Stimulated activated CD4-positive, alpha-beta T cell treated with anti-CD3 and anti-CD28 coated beads, Interleukin-4, amount 100 ng/mL, for 1 hour (primary cell): ENCODE measurements around the gene NHEJ1.

Experiments used
- DNase-seq: peaks from one replicate; pipeline ENCODE4 v3.0.0-alpha.2; 2020

The NHEJ1 gene

GRCh38 chr2:219122202-219122980, 38.2 kb downstream of the NHEJ1 start:
- DNase-seq = no peak

GRCh38 chr2:219120082-219120481, 40.5 kb downstream of the NHEJ1 start:
- DNase-seq = no peak

- DNase-seq = peak; percentile 56
Observed at GRCh38 chr2:219119422-219120043, 41.1 kb downstream of the NHEJ1 start.

GRCh38 chr2:219118504-219118903, 42.1 kb downstream of the NHEJ1 start:
- DNase-seq = no peak

- DNase-seq = no peak
Observed at GRCh38 chr2:219116776-219117646, 43.6 kb downstream of the NHEJ1 start.

- DNase-seq = no peak
Observed at GRCh38 chr2:219112651-219113338, 47.8 kb downstream of the NHEJ1 start.

GRCh38 chr2:219112062-219112406, 48.6 kb downstream of the NHEJ1 start:
- DNase-seq = no peak

- DNase-seq = no peak
Observed at GRCh38 chr2:219111375-219112061, 49.1 kb downstream of the NHEJ1 start.

GRCh38 chr2:219109471-219109870, 51.1 kb downstream of the NHEJ1 start:
- peak; percentile 47 for DNase-seq

- DNase-seq = no peak
Observed at GRCh38 chr2:219107758-219108157, 52.9 kb downstream of the NHEJ1 start.

- no peak for DNase-seq
Observed at GRCh38 chr2:219106251-219106650, 54.4 kb downstream of the NHEJ1 start.

GRCh38 chr2:219104107-219105035, 56.2 kb downstream of the NHEJ1 start:
- DNase-seq = no peak

GRCh38 chr2:219099329-219099728, 61.3 kb downstream of the NHEJ1 start:
- no peak for DNase-seq

- DNase-seq = no peak
Observed at GRCh38 chr2:219095406-219095935, 65.1 kb downstream of the NHEJ1 start.

- no peak for DNase-seq
Observed at GRCh38 chr2:219094171-219094570, 66.4 kb downstream of the NHEJ1 start.

GRCh38 chr2:219090436-219091299, 69.9 kb downstream of the NHEJ1 start:
- DNase-seq = no peak

GRCh38 chr2:219089330-219089729, 71.3 kb downstream of the NHEJ1 start:
- DNase-seq = no peak

- DNase-seq = no peak
Observed at GRCh38 chr2:219087848-219088247, 72.8 kb downstream of the NHEJ1 start.

GRCh38 chr2:219087361-219087760, 73.3 kb downstream of the NHEJ1 start:
- no peak for DNase-seq

- no peak for DNase-seq
Observed at GRCh38 chr2:219086196-219086595, 74.4 kb downstream of the NHEJ1 start.
